Stimulated activated CD4-positive, alpha-beta T cell treated with anti-CD3 and anti-CD28 coated beads, Interleukin-1b, Interleukin-23, amount 100 ng/mL, for 48 hours (primary cell): ENCODE data around the gene HES4.
"Not testable (repeated sequence)": the region's sequence is repeated elsewhere in the genome, so short reads cannot be mapped to it uniquely, and the experiment has no call there.

ENCODE experiments used
- DNase-seq: peaks from one replicate; pipeline ENCODE4 v3.0.0-alpha.2; 2020

Gene HES4

GRCh38 chr1:978835-979743 is 20.8 kb downstream of the HES4 start:
- no peak for DNase-seq

- DNase-seq = no peak
Observed at GRCh38 chr1:978069-978834, 21.6 kb downstream of the HES4 start.

GRCh38 chr1:976791-977190 is 23.1 kb downstream of the HES4 start:
- not testable (repeated sequence) for DNase-seq

- peak; percentile 71 for DNase-seq
Observed at GRCh38 chr1:975896-976683, 23.8 kb downstream of the HES4 start.

GRCh38 chr1:975365-975764 is 24.5 kb downstream of the HES4 start:
- DNase-seq = no peak

- no peak for DNase-seq
Observed at GRCh38 chr1:974687-975328, 25.1 kb downstream of the HES4 start.

- no peak for DNase-seq
Observed at GRCh38 chr1:974293-974640, 25.6 kb downstream of the HES4 start.

- DNase-seq = no peak
Observed at GRCh38 chr1:973459-974292, 26.2 kb downstream of the HES4 start.

GRCh38 chr1:972726-973458 is 27.0 kb downstream of the HES4 start:
- no peak for DNase-seq

GRCh38 chr1:971751-972506 is 28.0 kb downstream of the HES4 start:
- no peak for DNase-seq

GRCh38 chr1:970973-971730 is 28.7 kb downstream of the HES4 start:
- no peak for DNase-seq

GRCh38 chr1:970242-970972 is 29.5 kb downstream of the HES4 start:
- no peak for DNase-seq

GRCh38 chr1:969260-969855 is 30.5 kb downstream of the HES4 start:
- DNase-seq = no peak

- DNase-seq = no peak
Observed at GRCh38 chr1:967466-968343, 32.2 kb downstream of the HES4 start.

- DNase-seq = peak; percentile 80
Observed at GRCh38 chr1:966704-967300, 33.1 kb downstream of the HES4 start.

- DNase-seq = no peak
Observed at GRCh38 chr1:966135-966703, 33.7 kb downstream of the HES4 start, which contains the start of gene PLEKHN1. Gene PLEKHN1, plus strand, starts transcription at chr1:966482. Its CDS starts 50 bp downstream, at chr1:966532.
